GM21825 (cell line): ENCODE results near the gene UBE2E1.

ENCODE experiments used
- ATAC-seq: cut with Tn5 transposase; IDR thresholded peaks from one replicate; pipeline ENCODE4 v1.9.1; 2021; ENCODE audit warnings: mild to moderate bottlenecking, moderate library complexity; ENCODE audit not compliant: unreplicated experiment

The UBE2E1 gene

GRCh38 chr3:23817508-23818223, 11.9 kb downstream of the UBE2E1 start:
- ATAC-seq: no peak

- no peak for ATAC-seq
Observed at GRCh38 chr3:23819599-23820360, 14.0 kb downstream of the UBE2E1 start.

GRCh38 chr3:23820888-23821287, 15.1 kb downstream of the UBE2E1 start:
- ATAC-seq: no peak

- no peak for ATAC-seq
Observed at GRCh38 chr3:23821858-23822257, 16.1 kb downstream of the UBE2E1 start.

- ATAC-seq: no peak
Observed at GRCh38 chr3:23822559-23822958, 16.8 kb downstream of the UBE2E1 start.

GRCh38 chr3:23823620-23824019, 17.9 kb downstream of the UBE2E1 start:
- ATAC-seq: no peak

- ATAC-seq: no peak
Observed at GRCh38 chr3:23824699-23825444, 19.1 kb downstream of the UBE2E1 start.

GRCh38 chr3:23825802-23826201, 20.0 kb downstream of the UBE2E1 start:
- ATAC-seq: no peak

GRCh38 chr3:23826382-23827064, 20.8 kb downstream of the UBE2E1 start:
- no peak for ATAC-seq

- peak; percentile 67 for ATAC-seq
Observed at GRCh38 chr3:23829242-23829934, 23.6 kb downstream of the UBE2E1 start.

- ATAC-seq: peak; percentile 82
Observed at GRCh38 chr3:23830869-23831484, 25.2 kb downstream of the UBE2E1 start.

- no peak for ATAC-seq
Observed at GRCh38 chr3:23831517-23832394, 26.0 kb downstream of the UBE2E1 start.

GRCh38 chr3:23832523-23832922, 26.8 kb downstream of the UBE2E1 start:
- ATAC-seq: no peak

- no peak for ATAC-seq
Observed at GRCh38 chr3:23834082-23834870, 28.5 kb downstream of the UBE2E1 start.

GRCh38 chr3:23835087-23835486, 29.3 kb downstream of the UBE2E1 start:
- ATAC-seq: no peak

GRCh38 chr3:23835802-23836201, 30.0 kb downstream of the UBE2E1 start:
- ATAC-seq: no peak

GRCh38 chr3:23836536-23837230, 30.9 kb downstream of the UBE2E1 start:
- ATAC-seq: no peak

GRCh38 chr3:23837286-23837685, 31.5 kb downstream of the UBE2E1 start:
- no peak for ATAC-seq
